ENCODE measurements around the gene GPR137.

GPR137 gene

GRCh38 chr11:64287676-64288352, 2.2 kb downstream of the GPR137 start:
- DNase-seq (ENCODE audit: low read depth), result no peak

- no peak for DNase-seq (ENCODE audit: low read depth)
These were observed 2.7 kb downstream of the GPR137 start for GRCh38 chr11:64288353-64288750.

- no peak for DNase-seq (ENCODE audit: low read depth)
These were observed 3.4 kb downstream of the GPR137 start for GRCh38 chr11:64289002-64289564.

GRCh38 chr11:64290352-64291261, 5.0 kb downstream of the GPR137 start:
- DNase-seq (ENCODE audit: low read depth), result no peak

- no peak for DNase-seq (ENCODE audit: low read depth)
These were observed 5.7 kb downstream of the GPR137 start, which contains the start of gene KCNK4 for GRCh38 chr11:64291262-64291751. TSS of gene KCNK4 (plus strand) at chr11:64291302. CDS start at chr11:64293019, 1,717 bp downstream.

- no peak for DNase-seq (ENCODE audit: low read depth)
These were observed 6.3 kb downstream of the GPR137 start for GRCh38 chr11:64291752-64292459.

GRCh38 chr11:64292460-64293254, 7.0 kb downstream of the GPR137 start:
- DNase-seq (ENCODE audit: low read depth), result no peak

- DNase-seq (ENCODE audit: low read depth), result peak; percentile 38
These were observed 9.1 kb downstream of the GPR137 start for GRCh38 chr11:64294774-64295173.

GRCh38 chr11:64295760-64296159, 10.1 kb downstream of the GPR137 start:
- no peak for DNase-seq (ENCODE audit: low read depth)

- DNase-seq (ENCODE audit: low read depth), result no peak
These were observed 10.6 kb downstream of the GPR137 start for GRCh38 chr11:64296236-64296635.

GRCh38 chr11:64296830-64297698, 11.4 kb downstream of the GPR137 start:
- DNase-seq (ENCODE audit: low read depth), result no peak

GRCh38 chr11:64297699-64298358, 12.2 kb downstream of the GPR137 start:
- DNase-seq (ENCODE audit: low read depth), result no peak

- DNase-seq (ENCODE audit: low read depth), result no peak
These were observed 13.6 kb downstream of the GPR137 start for GRCh38 chr11:64298966-64299846.

- DNase-seq (ENCODE audit: low read depth), result no peak
These were observed 14.4 kb downstream of the GPR137 start, which contains the start of gene CATSPERZ for GRCh38 chr11:64299847-64300648. TSS of gene CATSPERZ (plus strand) at chr11:64300358. CDS start at chr11:64300411, 53 bp downstream.

GRCh38 chr11:64303109-64304031, 17.7 kb downstream of the GPR137 start:
- DNase-seq (ENCODE audit: low read depth), result no peak

GRCh38 chr11:64304032-64304315, 18.3 kb downstream of the GPR137 start:
- no peak for DNase-seq (ENCODE audit: low read depth)

All from iris pigment epithelial cell (primary cell).